NT2/D1 (cell line): ENCODE data around the gene STH.

Experiments used
- YY1 ChIP-seq: IDR thresholded peaks from 2 replicates; pipeline ENCODE4 v1.6.1; 2011; ENCODE audit not compliant: insufficient read length, insufficient read depth
- ZNF274 ChIP-seq: IDR thresholded peaks from 2 replicates; pipeline ENCODE4 v1.6.1; 2011; ENCODE audit warnings: mild to moderate bottlenecking, low read depth, low read length

- TF ChIP-seq ZNF274 = no peak
- TF ChIP-seq YY1 = no peak
These were observed 48.3 kb downstream of the STH start for GRCh38 chr17:46047398-46047797.
